Parathyroid adenoma (tissue), 2 donors: ENCODE results near the gene FBXO48.

ENCODE experiments used
- H2AFZ ChIP-seq: fragments of 300-600 bp; sonication (generic); one replicate; pipeline ENCODE4 v1.7.0; 2017; ENCODE audit warnings: antibody characterized with exemption, mild to moderate bottlenecking
- H3K27ac ChIP-seq: fragments of 300-600 bp; sonication (generic); one replicate; pipeline ENCODE4 v1.7.0; 2017
- H3K27me3 ChIP-seq: fragments of 300-600 bp; sonication (generic); one replicate; pipeline ENCODE4 v1.7.0; 2017; ENCODE audit warnings: low read length; ENCODE audit not compliant: control insufficient read depth, insufficient read depth
- H3K36me3 ChIP-seq: fragments of 300-600 bp; sonication (generic); one replicate; pipeline ENCODE4 v1.7.0; 2017; ENCODE audit warnings: low read length; ENCODE audit not compliant: control insufficient read depth, insufficient read depth
- H3K4me1 ChIP-seq: fragments of 300-600 bp; sonication (generic); one replicate; pipeline ENCODE4 v1.7.0; 2017; ENCODE audit warnings: control low read depth
- H3K4me2 ChIP-seq: fragments of 300-600 bp; sonication (generic); one replicate; pipeline ENCODE4 v1.7.0; 2017; ENCODE audit warnings: low read length
- H3K4me3 ChIP-seq: fragments of 300-600 bp; sonication (generic); one replicate; pipeline ENCODE4 v1.7.0; 2017; ENCODE audit warnings: low read depth, low read length
- H3K79me2 ChIP-seq: fragments of 300-600 bp; sonication (generic); one replicate; pipeline ENCODE4 v1.7.0; 2017; ENCODE audit warnings: control low read depth
- H3K9ac ChIP-seq: fragments of 300-600 bp; sonication (generic); one replicate; pipeline ENCODE4 v1.7.0; 2017; ENCODE audit warnings: mild to moderate bottlenecking
- H3K9me3 ChIP-seq: fragments of 300-600 bp; sonication (generic); one replicate; pipeline ENCODE4 v1.7.0; 2017; ENCODE audit warnings: low read length; ENCODE audit not compliant: control insufficient read depth
- CTCF ChIP-seq: fragments of 300-600 bp; sonication (generic); IDR thresholded peaks from one replicate; pipeline ENCODE4 v1.7.0; 2017; ENCODE audit warnings: antibody characterized with exemption, mild to moderate bottlenecking
- donor health status: primary hyperparathyroidism.

FBXO48 gene

GRCh38 chr2:68434981-68435380 lies 32.1 kb downstream of the FBXO48 start:
- Histone ChIP-seq H3K4me3 (no peak overlapping the region), H3K4me1 (peaks cover 17% of the 10 kb centered on the region), H3K79me2 (no peaks in the 10 kb centered on the region), H3K9me3 (no peaks in the 10 kb centered on the region), H3K36me3 (no peaks in the 10 kb centered on the region), H3K27ac (no peak overlapping the region), H2AFZ (peak overlapping the region; percentile 51), H3K9ac (no peak overlapping the region), H3K4me2 (no peak overlapping the region), H3K27me3 (no peaks in the 10 kb centered on the region)
- no peak for TF ChIP-seq CTCF

GRCh38 chr2:68432696-68433658 lies 34.1 kb downstream of the FBXO48 start:
- Histone ChIP-seq H3K9me3 (no peaks in the 10 kb centered on the region), H3K4me3 (no peak overlapping the region), H3K27ac (no peak overlapping the region), H3K27me3 (no peaks in the 10 kb centered on the region), H3K9ac (no peak overlapping the region), H2AFZ (no peak overlapping the region), H3K4me1 (peaks cover 17% of the 10 kb centered on the region), H3K79me2 (no peaks in the 10 kb centered on the region), H3K36me3 (no peaks in the 10 kb centered on the region), H3K4me2 (no peak overlapping the region)
- TF ChIP-seq CTCF = no peak

- TF ChIP-seq CTCF = no peak
- no peaks in the 10 kb centered on the region for H3K79me2 ChIP-seq
- no peak overlapping the region for H3K9ac ChIP-seq
- no peak overlapping the region for H2AFZ ChIP-seq
- no peak overlapping the region for H3K4me3 ChIP-seq
- no peaks in the 10 kb centered on the region for H3K27me3 ChIP-seq
- H3K4me2 ChIP-seq = no peak overlapping the region
- no peaks in the 10 kb centered on the region for H3K9me3 ChIP-seq
- H3K36me3 ChIP-seq = no peaks in the 10 kb centered on the region
- H3K4me1 ChIP-seq = peaks cover 10% of the 10 kb centered on the region
- no peak overlapping the region for H3K27ac ChIP-seq
Measured at GRCh38 chr2:68431316-68431972, 35.6 kb downstream of the FBXO48 start.

- no peak for TF ChIP-seq CTCF
- Histone ChIP-seq H3K27ac (no peak overlapping the region), H2AFZ (no peak overlapping the region), H3K4me3 (no peak overlapping the region), H3K4me2 (no peak overlapping the region), H3K4me1 (no peaks in the 10 kb centered on the region), H3K27me3 (no peaks in the 10 kb centered on the region), H3K79me2 (no peaks in the 10 kb centered on the region), H3K36me3 (no peaks in the 10 kb centered on the region), H3K9ac (no peak overlapping the region), H3K9me3 (no peaks in the 10 kb centered on the region)
Measured at GRCh38 chr2:68429311-68429826, 37.7 kb downstream of the FBXO48 start.
